Neural crest cell (in vitro differentiated cells): ENCODE measurements around the gene AKAP17A. TPM values are rescaled to one million over a fixed set of nuclear protein-coding genes. Genes with fewer than 3 reads are reported as not detected.

ENCODE experiments used
- DNase-seq: peaks from one replicate; pipeline ENCODE4 v3.0.0; 2021; ENCODE audit warnings: low read depth, mixed read lengths, low spot score
- H3K27ac Mint-ChIP-seq: one replicate; pipeline ENCODE4 v1.8.0; 2021; ENCODE audit warnings: mild to moderate bottlenecking, mixed read lengths; ENCODE audit not compliant: unreplicated experiment
- H3K27me3 Mint-ChIP-seq: 2 replicates; pipeline ENCODE4 v1.8.0; 2021; ENCODE audit warnings: low read depth, mild to moderate bottlenecking, mixed read lengths
- H3K36me3 Mint-ChIP-seq: 2 replicates; pipeline ENCODE4 v1.8.0; 2021; ENCODE audit warnings: low read depth, mild to moderate bottlenecking, mixed read lengths
- H3K4me1 Mint-ChIP-seq: 2 replicates; pipeline ENCODE4 v1.8.0; 2021; ENCODE audit warnings: mixed read lengths
- H3K4me3 Mint-ChIP-seq: one replicate; pipeline ENCODE4 v1.8.0; 2021; ENCODE audit warnings: mild to moderate bottlenecking, mixed read lengths
- H3K9me3 Mint-ChIP-seq: 2 replicates; pipeline ENCODE4 v1.8.0; 2021; ENCODE audit warnings: mixed read lengths
- CTCF ChIP-seq: fragments of 200-600 bp; sonication (generic); conservative IDR thresholded peaks from 2 replicates; pipeline ENCODE4 v1.5.0; 2021; ENCODE audit warnings: antibody characterized with exemption, mild to moderate bottlenecking
- total RNA-seq: library from RNA; stranded (reverse); gene quantifications from 2 replicates; pipeline ENCODE4 v1.2.1, GENCODE V29; 2021

AKAP17A gene
- total RNA-seq, 1 donor from 2014 or later: 44.0 TPM

GRCh38 chrX:1600406-1601050 is 9.1 kb downstream of the AKAP17A start:
- DNase-seq: no peak
- Mint-ChIP-seq H3K9me3 (no peaks in the 10 kb centered on the region), H3K27ac (no peak overlapping the region), H3K27me3 (no peaks in the 10 kb centered on the region), H3K4me3 (no peak overlapping the region), H3K36me3 (peaks cover 26% of the 10 kb centered on the region), H3K4me1 (no peaks in the 10 kb centered on the region)
- no peak for TF ChIP-seq CTCF

DNA sequence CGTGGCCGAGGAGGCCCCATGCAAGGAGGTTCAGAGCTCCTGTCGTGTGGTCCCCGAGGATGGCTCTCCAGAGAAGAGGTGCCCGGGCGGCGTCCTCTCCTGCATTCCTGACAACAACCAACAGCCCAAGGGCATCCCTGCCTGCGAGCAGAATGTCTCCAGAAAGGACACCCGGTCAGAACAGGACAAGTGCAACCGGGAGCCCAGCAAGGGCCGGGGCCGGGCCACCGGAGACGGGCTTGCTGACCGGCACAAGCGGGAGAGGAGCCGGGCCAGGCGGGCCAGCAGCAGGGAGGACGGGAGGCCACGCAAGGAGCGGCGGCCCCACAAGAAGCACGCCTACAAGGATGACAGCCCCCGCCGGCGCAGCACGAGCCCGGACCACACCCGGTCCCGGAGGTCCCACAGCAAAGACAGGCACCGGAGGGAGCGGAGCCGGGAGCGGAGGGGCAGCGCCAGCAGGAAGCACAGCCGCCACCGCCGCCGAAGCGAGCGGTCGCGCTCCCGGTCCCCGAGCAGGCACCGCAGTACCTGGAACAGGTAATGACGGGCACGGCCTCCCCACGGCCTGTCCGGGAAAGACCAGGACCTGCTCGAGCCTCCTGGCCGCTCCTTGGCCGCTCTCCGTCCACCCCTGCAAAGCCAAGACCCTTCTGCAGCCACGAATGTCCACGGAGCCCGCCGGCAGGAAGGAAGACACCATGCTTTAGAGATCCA is 9.8 kb downstream of the AKAP17A start:
- no peaks in the 10 kb centered on the region for H3K4me1 Mint-ChIP-seq
- H3K27me3 Mint-ChIP-seq: no peaks in the 10 kb centered on the region
- H3K4me3 Mint-ChIP-seq: no peak overlapping the region
- peaks cover 27% of the 10 kb centered on the region for H3K36me3 Mint-ChIP-seq
- H3K27ac Mint-ChIP-seq: no peak overlapping the region
- no peak for TF ChIP-seq CTCF
- no peak for DNase-seq
- H3K9me3 Mint-ChIP-seq: no peaks in the 10 kb centered on the region

DNA sequence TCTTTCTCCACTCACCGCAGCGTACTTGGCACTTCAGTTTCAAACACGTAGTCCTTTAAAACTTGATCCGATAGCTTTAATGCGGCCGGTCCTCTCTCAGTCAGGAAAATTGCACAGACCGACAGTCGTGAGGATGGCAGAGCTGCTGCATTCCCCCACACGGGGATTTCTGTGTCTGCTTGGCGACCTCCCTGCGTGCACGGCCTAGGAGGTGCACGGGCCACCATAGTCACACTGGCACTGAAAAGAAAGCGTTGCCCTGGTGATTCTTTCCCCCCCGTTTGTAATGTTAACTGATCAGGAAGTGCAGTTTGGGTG is 10.3 kb downstream of the AKAP17A start:
- Mint-ChIP-seq H3K4me3 (no peak overlapping the region), H3K4me1 (no peaks in the 10 kb centered on the region), H3K27me3 (no peaks in the 10 kb centered on the region), H3K27ac (no peak overlapping the region), H3K36me3 (peaks cover 27% of the 10 kb centered on the region), H3K9me3 (no peaks in the 10 kb centered on the region)
- DNase-seq: no peak
- TF ChIP-seq CTCF: no peak

- H3K4me3 Mint-ChIP-seq: no peak overlapping the region
- no peak overlapping the region for H3K27ac Mint-ChIP-seq
- H3K9me3 Mint-ChIP-seq: no peaks in the 10 kb centered on the region
- no peaks in the 10 kb centered on the region for H3K27me3 Mint-ChIP-seq
- TF ChIP-seq CTCF: no peak
- H3K4me1 Mint-ChIP-seq: no peaks in the 10 kb centered on the region
- no peak for DNase-seq
- H3K36me3 Mint-ChIP-seq: peaks cover 27% of the 10 kb centered on the region
These were observed 10.9 kb downstream of the AKAP17A start for GRCh38 chrX:1602299-1602698.

GRCh38 chrX:1606496-1606895 is 15.1 kb downstream of the AKAP17A start:
- Mint-ChIP-seq H3K9me3 (no peaks in the 10 kb centered on the region), H3K27me3 (no peaks in the 10 kb centered on the region), H3K27ac (no peak overlapping the region), H3K36me3 (peaks cover 24% of the 10 kb centered on the region), H3K4me1 (no peaks in the 10 kb centered on the region), H3K4me3 (no peak overlapping the region)
- TF ChIP-seq CTCF: no peak
- DNase-seq: no peak
